ENCODE measurements around the gene RNF217.

Gene RNF217

GRCh38 chr6:124937645-124938044 is 24.6 kb upstream of the RNF217 start:
- Histone ChIP-seq H3K27ac (replicated peaks) (no peak overlapping the region), H3K27me3 (ENCODE audit: insufficient read depth, poor library complexity, severe bottlenecking) (no peaks in the 10 kb centered on the region), H3K4me3 (replicated peaks; ENCODE audit: insufficient read depth, low read length) (no peak overlapping the region)
- TF ChIP-seq, protein P1, sequence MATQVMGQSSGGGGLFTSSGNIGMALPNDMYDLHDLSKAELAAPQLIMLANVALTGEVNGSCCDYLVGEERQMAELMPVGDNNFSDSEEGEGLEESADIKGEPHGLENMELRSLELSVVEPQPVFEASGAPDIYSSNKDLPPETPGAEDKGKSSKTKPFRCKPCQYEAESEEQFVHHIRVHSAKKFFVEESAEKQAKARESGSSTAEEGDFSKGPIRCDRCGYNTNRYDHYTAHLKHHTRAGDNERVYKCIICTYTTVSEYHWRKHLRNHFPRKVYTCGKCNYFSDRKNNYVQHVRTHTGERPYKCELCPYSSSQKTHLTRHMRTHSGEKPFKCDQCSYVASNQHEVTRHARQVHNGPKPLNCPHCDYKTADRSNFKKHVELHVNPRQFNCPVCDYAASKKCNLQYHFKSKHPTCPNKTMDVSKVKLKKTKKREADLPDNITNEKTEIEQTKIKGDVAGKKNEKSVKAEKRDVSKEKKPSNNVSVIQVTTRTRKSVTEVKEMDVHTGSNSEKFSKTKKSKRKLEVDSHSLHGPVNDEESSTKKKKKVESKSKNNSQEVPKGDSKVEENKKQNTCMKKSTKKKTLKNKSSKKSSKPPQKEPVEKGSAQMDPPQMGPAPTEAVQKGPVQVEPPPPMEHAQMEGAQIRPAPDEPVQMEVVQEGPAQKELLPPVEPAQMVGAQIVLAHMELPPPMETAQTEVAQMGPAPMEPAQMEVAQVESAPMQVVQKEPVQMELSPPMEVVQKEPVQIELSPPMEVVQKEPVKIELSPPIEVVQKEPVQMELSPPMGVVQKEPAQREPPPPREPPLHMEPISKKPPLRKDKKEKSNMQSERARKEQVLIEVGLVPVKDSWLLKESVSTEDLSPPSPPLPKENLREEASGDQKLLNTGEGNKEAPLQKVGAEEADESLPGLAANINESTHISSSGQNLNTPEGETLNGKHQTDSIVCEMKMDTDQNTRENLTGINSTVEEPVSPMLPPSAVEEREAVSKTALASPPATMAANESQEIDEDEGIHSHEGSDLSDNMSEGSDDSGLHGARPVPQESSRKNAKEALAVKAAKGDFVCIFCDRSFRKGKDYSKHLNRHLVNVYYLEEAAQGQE (IDR thresholded peaks at IDR 0.05; ENCODE audit: insufficient replicate concordance, low read depth), result no peak
- TF ChIP-seq CTCF (IDR thresholded peaks at IDR 0.05; ENCODE audit: insufficient read depth, low read length) (no peak), SPI1 (IDR thresholded peaks at IDR 0.05; ENCODE audit: borderline replicate concordance, low read depth) (no peak), GABPA (IDR thresholded peaks at IDR 0.05; ENCODE audit: low read depth) (no peak), POLR2AphosphoS5 (IDR thresholded peaks at IDR 0.05; ENCODE audit: low read depth) (no peak)
- DNase-seq (ENCODE audit: low read depth in 1 of 2, low spot score in 1 of 2), result no peak

DNA sequence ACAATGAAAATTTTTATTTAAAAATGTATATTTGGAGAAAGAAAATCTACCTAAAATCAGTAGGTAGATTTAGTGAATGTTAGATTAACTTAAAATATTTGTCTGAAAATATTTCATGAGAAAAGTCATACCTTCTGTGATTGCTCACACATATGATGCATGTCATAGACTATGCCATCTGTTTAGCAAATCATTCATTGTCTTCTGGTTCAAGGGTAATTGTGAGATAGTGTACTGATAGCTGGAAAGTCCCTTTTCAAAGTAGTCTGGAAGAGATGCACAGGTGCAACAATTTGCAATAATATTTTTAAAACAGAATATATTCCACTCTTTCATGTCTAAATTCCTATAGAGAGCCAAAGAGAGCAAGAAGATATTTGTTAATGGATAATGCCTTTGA is 21.0 kb upstream of the RNF217 start:
- DNase-seq (ENCODE audit: low read depth in 1 of 2, low spot score in 1 of 2), result no peak
- H3K4me3 ChIP-seq (replicated peaks; ENCODE audit: insufficient read depth, low read length), result no peak overlapping the region
- no peaks in the 10 kb centered on the region for H3K27me3 ChIP-seq (ENCODE audit: insufficient read depth, poor library complexity, severe bottlenecking)
- TF ChIP-seq, protein P1 (IDR thresholded peaks at IDR 0.05; ENCODE audit: insufficient replicate concordance, low read depth), result no peak
- H3K27ac ChIP-seq (replicated peaks), result no peak overlapping the region

DNA sequence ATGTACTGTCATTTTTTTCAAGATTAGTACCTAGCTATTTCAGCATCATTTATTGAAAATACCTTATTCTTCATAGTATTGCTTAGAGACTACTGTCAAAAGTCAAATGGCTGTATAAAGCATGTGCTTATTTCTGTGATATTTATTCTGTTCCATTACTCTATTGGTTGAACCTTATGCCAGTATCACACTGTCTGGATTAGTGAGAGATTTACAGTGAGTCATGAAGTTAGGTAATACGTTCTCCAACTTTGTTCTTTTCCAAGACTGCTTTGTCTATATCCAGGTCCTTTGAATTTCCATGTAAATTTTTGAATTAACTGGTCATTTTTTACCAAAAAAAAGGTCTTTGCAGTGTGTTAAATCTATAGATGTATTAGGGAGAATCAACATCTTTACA is 18.6 kb upstream of the RNF217 start:
- no peak overlapping the region for H3K4me3 ChIP-seq (replicated peaks; ENCODE audit: insufficient read depth, low read length)
- H3K27ac ChIP-seq (replicated peaks), result no peak overlapping the region
- no peak for DNase-seq (ENCODE audit: low read depth in 1 of 2, low spot score in 1 of 2)
- TF ChIP-seq SPI1 (IDR thresholded peaks at IDR 0.05; ENCODE audit: borderline replicate concordance, low read depth) (no peak), POLR2AphosphoS5 (IDR thresholded peaks at IDR 0.05; ENCODE audit: low read depth) (no peak), CTCF (IDR thresholded peaks at IDR 0.05; ENCODE audit: insufficient read depth, low read length) (no peak), GABPA (IDR thresholded peaks at IDR 0.05; ENCODE audit: low read depth) (no peak)
- TF ChIP-seq, protein P1 (IDR thresholded peaks at IDR 0.05; ENCODE audit: insufficient replicate concordance, low read depth), result no peak
- no peaks in the 10 kb centered on the region for H3K27me3 ChIP-seq (ENCODE audit: insufficient read depth, poor library complexity, severe bottlenecking)

- H3K27me3 ChIP-seq (ENCODE audit: insufficient read depth, poor library complexity, severe bottlenecking), result no peaks in the 10 kb centered on the region
- no peak overlapping the region for H3K4me3 ChIP-seq (replicated peaks; ENCODE audit: insufficient read depth, low read length)
- TF ChIP-seq CTCF (IDR thresholded peaks at IDR 0.05; ENCODE audit: insufficient read depth, low read length), result no peak
- no peak overlapping the region for H3K27ac ChIP-seq (replicated peaks)
- DNase-seq (ENCODE audit: low read depth in 1 of 2, low spot score in 1 of 2), result no peak
Measured at GRCh38 chr6:124947971-124948451, 14.2 kb upstream of the RNF217 start.
